Fibroblast of lung (primary cell): ENCODE data around the gene EFCAB12. TPM values are rescaled to one million over a fixed set of nuclear protein-coding genes. Genes with fewer than 3 reads are reported as not detected.
A peak's percentile ranks its signal among the peaks of the same experiment; 100 is the strongest.

Experiments
- DNase-seq, 2 donors: peaks; one replicate each; pipeline versions ENCODE4 v3.0.0 to v3.0.0-alpha.2; 2010; ENCODE audit warnings: low read depth in 2 of 2
- H2AFZ ChIP-seq: 2 replicates; pipeline ENCODE4 v1.5.1; 2012; ENCODE audit warnings: low read length, control low read depth, inconsistent platforms
- H3K27ac ChIP-seq: 2 replicates; pipeline ENCODE4 v1.5.1; 2011; ENCODE audit warnings: low read length, control low read depth; ENCODE audit not compliant: insufficient read depth
- H3K27me3 ChIP-seq: 2 replicates; pipeline ENCODE4 v1.5.1; 2011; ENCODE audit warnings: mild to moderate bottlenecking, low read length; ENCODE audit not compliant: control insufficient read depth, insufficient read depth
- H3K36me3 ChIP-seq: 2 replicates; pipeline ENCODE4 v1.5.1; 2011; ENCODE audit warnings: low read length; ENCODE audit not compliant: control insufficient read depth, insufficient read depth
- H3K4me1 ChIP-seq: 2 replicates; pipeline ENCODE4 v1.5.1; 2011; ENCODE audit warnings: low read length; ENCODE audit not compliant: control insufficient read depth, insufficient read depth; ENCODE audit errors: extremely low read depth
- H3K4me2 ChIP-seq: 2 replicates; pipeline ENCODE4 v1.5.1; 2011; ENCODE audit warnings: low read length, control low read depth; ENCODE audit not compliant: insufficient read depth; ENCODE audit errors: extremely low read depth
- H3K4me3 ChIP-seq, 4 experiments: fragments of 200-600 bp in 1 of 4; sonication (generic) in 1 of 4; replicated peaks in 1 of 4; 2 replicates each; pipeline ENCODE4 v1.5.1; 2011 to 2016; ENCODE audit warnings: low read length in 4 of 4, low read depth in 3 of 4, mild to moderate bottlenecking in 3 of 4, control low read depth in 2 of 4, inconsistent platforms in 1 of 4, mixed read lengths in 1 of 4; ENCODE audit not compliant: insufficient read depth in 1 of 4; ENCODE audit errors: control extremely low read depth in 1 of 4
- H3K79me2 ChIP-seq: 2 replicates; pipeline ENCODE4 v1.5.1; 2012; ENCODE audit warnings: mild to moderate bottlenecking, low read length, inconsistent platforms; ENCODE audit not compliant: control insufficient read depth, insufficient read depth
- H3K9ac ChIP-seq: 2 replicates; pipeline ENCODE4 v1.5.1; 2011; ENCODE audit warnings: mild to moderate bottlenecking, low read length, control low read depth; ENCODE audit not compliant: insufficient read depth
- H3K9me3 ChIP-seq: 2 replicates; pipeline ENCODE4 v1.5.1; 2012; ENCODE audit warnings: low read depth, low read length; ENCODE audit not compliant: control insufficient read depth, insufficient read depth
- H4K20me1 ChIP-seq: 2 replicates; pipeline ENCODE4 v1.5.1; 2011; ENCODE audit warnings: low read length; ENCODE audit not compliant: control insufficient read depth, insufficient read depth; ENCODE audit errors: extremely low read depth
- CTCF ChIP-seq, 2 donors: IDR thresholded peaks in 1 of 2; conservative IDR thresholded peaks in 1 of 2; 1 replicate in 1 of 2; 2 replicates in 1 of 2; pipeline ENCODE4 v1.5.1; 2011 to 2012; ENCODE audit warnings: low read length in 2 of 2, control low read depth in 1 of 2, inconsistent platforms in 1 of 2, low read depth in 1 of 2, mild to moderate bottlenecking in 1 of 2
- EZH2 ChIP-seq: IDR thresholded peaks from 2 replicates; pipeline ENCODE4 v1.5.1; 2012; ENCODE audit warnings: low read length, control low read depth, mild to moderate bottlenecking; ENCODE audit errors: missing control alignments
- polyA minus RNA-seq: library from RNA; depleted of rRNA, polyadenylated mRNA; stranded (reverse); fragments of >200 nt; gene quantifications from 2 replicates; pipeline ENCODE4 v1.2.3, GENCODE V29; 2011; ENCODE audit warnings: low replicate concordance
- polyA plus RNA-seq, 2 donors: library from polyadenylated mRNA; depleted of rRNA in 1 of 2; stranded (reverse) in 1 of 2; unstranded in 1 of 2; fragments of >200 nt; gene quantifications; 2 replicates each; pipeline ENCODE4 v1.2.1, GENCODE V29; 2011 to 2012; ENCODE audit warnings: missing spikeins in 1 of 2
- total RNA-seq: library from RNA; depleted of rRNA; stranded (reverse); fragments of >200 nt; gene quantifications from 2 replicates; pipeline ENCODE4 v1.2.1, GENCODE V29; 2014

The EFCAB12 gene
- under 0.01 and 0.17 TPM in 2 replicates for total RNA-seq
- polyA plus RNA-seq: 0.07 TPM in 1 of 2 replicates, not detected in the other
- 0.03 and 0.14 TPM in 2 replicates for polyA plus RNA-seq (2012)
- polyA minus RNA-seq: not detected in 2 replicates

- H3K4me1 ChIP-seq: peaks cover 2% of the 10 kb centered on the region
- peaks cover 13% of the 10 kb centered on the region for H3K36me3 ChIP-seq
- peak; percentile 89 to 92 for DNase-seq
- H4K20me1 ChIP-seq: no peaks in the 10 kb centered on the region
- H3K27ac ChIP-seq: peak within 1 kb of the TSS; percentile 53
- H3K4me2 ChIP-seq: peak within 1 kb of the TSS; percentile 72
- no peaks in the 10 kb centered on the region for H3K9me3 ChIP-seq
- H3K4me3 ChIP-seq: peak within 1 kb of the TSS; percentile 28 to 84 (median 51)
- TF ChIP-seq EZH2 (no peak), CTCF (conservative IDR thresholded peaks at IDR 0.05 in 1 of 2, IDR thresholded peaks at IDR 0.05 in 1 of 2; ENCODE audit: low read depth in 1 of 2, low read length in 2 of 2) (no peak)
- peak within 1 kb of the TSS; percentile 50 for H2AFZ ChIP-seq
- H3K9ac ChIP-seq: peak within 1 kb of the TSS; percentile 5
- no peaks in the 10 kb centered on the region for H3K79me2 ChIP-seq
- no peaks in the 10 kb centered on the region for H3K27me3 ChIP-seq
Observed at GRCh38 chr3:129428376-129429079, at the start of gene EFCAB12. Gene EFCAB12 (minus strand): TSS chr3:129428636. CDS start chr3:129428488, 148 bp downstream.

- Histone ChIP-seq H3K79me2 (no peaks in the 10 kb centered on the region), H3K27ac (no peak overlapping the region), H3K9me3 (no peaks in the 10 kb centered on the region), H3K36me3 (peaks cover 12% of the 10 kb centered on the region), H3K4me1 (peaks cover 4% of the 10 kb centered on the region), H3K4me3 (no peak overlapping the region), H3K27me3 (no peaks in the 10 kb centered on the region), H4K20me1 (no peaks in the 10 kb centered on the region), H3K9ac (no peak overlapping the region), H2AFZ (no peak overlapping the region), H3K4me2 (no peak overlapping the region)
- DNase-seq: no peak
- TF ChIP-seq EZH2: no peak
- no peak for TF ChIP-seq CTCF (conservative IDR thresholded peaks at IDR 0.05 in 1 of 2, IDR thresholded peaks at IDR 0.05 in 1 of 2; ENCODE audit: low read depth in 1 of 2, low read length in 2 of 2)
Observed at GRCh38 chr3:129476586-129476985, 48.1 kb upstream of the EFCAB12 start.

GRCh38 chr3:129475863-129476262 lies 47.4 kb upstream of the EFCAB12 start:
- Histone ChIP-seq H4K20me1 (no peaks in the 10 kb centered on the region), H3K4me1 (peaks cover under 1% of the 10 kb centered on the region), H3K4me2 (no peak overlapping the region), H3K79me2 (no peaks in the 10 kb centered on the region), H3K9me3 (no peaks in the 10 kb centered on the region), H3K9ac (no peak overlapping the region), H2AFZ (no peak overlapping the region), H3K4me3 (no peak overlapping the region), H3K27ac (no peak overlapping the region), H3K27me3 (no peaks in the 10 kb centered on the region), H3K36me3 (peaks cover 12% of the 10 kb centered on the region)
- TF ChIP-seq CTCF (conservative IDR thresholded peaks at IDR 0.05 in 1 of 2, IDR thresholded peaks at IDR 0.05 in 1 of 2; ENCODE audit: low read depth in 1 of 2, low read length in 2 of 2) (no peak), EZH2 (no peak)
- no peak for DNase-seq
